ENCODE results near the gene TMIGD1.

TMIGD1 gene

DNA sequence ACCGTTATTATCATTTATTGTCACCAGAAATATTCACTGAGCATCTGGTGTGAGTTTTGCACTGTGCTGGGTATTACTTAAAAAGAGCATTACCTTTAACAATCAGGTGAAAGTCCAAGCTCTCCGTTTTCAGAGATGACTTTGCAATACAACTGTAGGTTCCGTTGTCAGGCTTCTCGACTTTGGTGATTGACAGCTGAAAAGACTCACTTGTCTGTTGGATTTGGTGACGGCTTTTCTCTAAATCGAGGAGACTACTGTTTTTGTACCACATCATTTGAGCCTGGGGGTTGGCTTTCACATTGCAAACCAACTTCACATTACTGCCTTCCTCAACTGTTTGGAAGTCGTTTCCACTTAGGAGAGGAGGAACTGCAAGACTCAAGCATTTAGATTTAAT lies 9.1 kb downstream of the TMIGD1 start:
- no peak for DNase-seq

DNA sequence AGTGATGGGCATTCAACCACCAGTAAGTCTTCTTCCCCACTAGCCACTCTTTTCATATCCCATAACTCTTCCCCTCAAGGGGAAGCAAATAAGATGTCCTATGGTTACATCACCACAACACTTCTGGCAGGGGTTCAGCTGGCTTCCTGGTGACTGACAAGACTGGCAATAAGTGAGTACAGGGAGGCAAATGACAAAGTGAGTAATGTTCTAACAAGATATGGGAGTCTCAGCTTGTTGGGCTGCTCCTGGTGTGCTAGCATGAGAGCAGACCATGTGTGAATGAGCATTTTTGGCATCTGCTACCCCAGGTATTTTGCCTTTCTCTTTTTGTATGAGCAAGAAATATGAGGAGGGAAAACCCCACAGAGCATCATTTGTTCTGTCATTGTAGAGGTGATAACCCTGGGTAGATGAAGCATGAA lies 9.9 kb downstream of the TMIGD1 start:
- DNase-seq, result peak; percentile 39

DNA sequence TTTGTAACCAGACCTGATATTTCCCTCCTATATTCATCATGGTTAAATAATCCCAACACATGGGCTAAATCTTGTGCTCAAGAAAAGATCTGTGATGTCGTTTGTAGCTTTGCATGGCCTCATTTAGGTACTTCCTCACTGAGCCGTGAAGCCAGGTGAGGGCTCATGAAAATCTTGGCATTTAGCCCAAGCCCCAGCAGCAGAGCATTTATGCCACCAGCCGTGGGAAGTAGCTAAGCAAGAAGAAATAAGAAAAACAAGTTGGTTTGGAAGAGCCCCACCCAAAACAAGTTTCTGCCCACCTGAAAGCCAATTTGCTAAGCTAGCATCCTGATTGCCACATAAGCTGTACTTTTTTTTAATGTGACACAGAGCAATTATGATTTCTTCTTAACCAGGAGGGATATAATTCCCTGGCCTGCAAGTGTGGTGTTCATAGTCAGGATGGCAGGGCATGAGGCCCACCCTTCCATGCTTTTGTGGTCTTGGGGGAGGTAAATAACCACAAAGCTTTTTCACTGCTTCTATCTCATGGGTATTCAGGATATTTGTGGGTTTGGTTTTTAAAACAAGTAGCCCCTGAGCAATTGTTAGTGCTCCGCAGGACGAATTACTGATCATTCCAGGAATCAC lies 10.5 kb downstream of the TMIGD1 start:
- peak; percentile 73 for DNase-seq

DNA sequence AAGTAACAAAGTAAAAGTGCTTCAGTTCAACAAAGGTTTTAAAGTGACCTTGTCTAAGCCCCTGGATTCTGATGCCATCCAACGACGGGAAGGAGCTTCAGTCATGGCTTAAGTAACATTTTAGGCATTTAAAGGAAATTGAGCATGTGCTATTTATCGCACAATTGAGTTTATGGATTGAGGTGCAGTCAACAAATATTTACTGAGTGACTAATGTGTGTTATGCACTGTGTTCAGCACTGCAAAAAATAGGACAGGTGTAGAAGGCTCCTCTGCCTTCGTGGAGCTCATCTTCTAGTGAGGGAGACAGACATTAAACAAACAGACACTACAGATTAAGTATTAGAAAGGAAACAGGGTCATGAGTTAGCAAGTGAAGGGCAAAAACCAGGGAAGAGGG lies 12.5 kb downstream of the TMIGD1 start:
- DNase-seq, result no peak

DNA sequence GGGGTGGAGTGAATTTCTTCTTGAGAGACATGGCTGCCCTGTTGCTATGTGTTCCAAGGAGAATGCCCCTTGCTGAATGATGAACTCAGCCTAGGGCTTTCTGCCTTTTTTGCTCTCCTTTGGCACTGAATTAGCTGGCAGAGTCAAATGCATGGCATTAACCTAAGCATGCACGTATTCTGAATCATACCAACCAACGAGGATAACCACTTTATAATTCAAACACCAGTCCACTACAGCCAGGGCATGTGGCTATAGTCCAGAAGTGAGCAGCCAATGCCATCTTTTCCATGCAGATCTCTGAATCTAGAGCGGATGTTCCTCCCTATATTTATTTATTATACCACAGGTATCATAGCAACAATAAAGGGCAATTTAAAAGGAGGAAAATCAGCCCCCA lies 15.7 kb downstream of the TMIGD1 start:
- DNase-seq, result no peak

DNA sequence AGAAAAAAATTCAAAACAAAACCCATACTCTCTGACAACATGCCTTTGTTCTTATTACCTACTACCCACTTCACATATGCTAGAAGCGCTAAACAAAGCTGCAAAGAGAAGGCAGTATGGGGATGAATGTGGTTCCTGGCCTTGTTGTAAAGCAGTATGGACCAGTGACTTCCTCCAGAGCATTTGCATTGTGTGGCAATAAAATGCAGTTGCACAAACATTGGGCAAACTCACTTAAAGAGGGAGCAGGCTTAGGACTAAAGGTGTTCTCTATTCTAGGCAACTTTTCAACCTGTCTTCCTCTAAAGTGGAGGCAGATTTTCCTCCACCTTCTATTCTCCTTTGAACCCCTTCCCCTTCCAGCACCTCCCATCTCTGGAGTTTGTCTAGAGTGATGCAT lies 17.1 kb downstream of the TMIGD1 start:
- no peak for DNase-seq

DNA sequence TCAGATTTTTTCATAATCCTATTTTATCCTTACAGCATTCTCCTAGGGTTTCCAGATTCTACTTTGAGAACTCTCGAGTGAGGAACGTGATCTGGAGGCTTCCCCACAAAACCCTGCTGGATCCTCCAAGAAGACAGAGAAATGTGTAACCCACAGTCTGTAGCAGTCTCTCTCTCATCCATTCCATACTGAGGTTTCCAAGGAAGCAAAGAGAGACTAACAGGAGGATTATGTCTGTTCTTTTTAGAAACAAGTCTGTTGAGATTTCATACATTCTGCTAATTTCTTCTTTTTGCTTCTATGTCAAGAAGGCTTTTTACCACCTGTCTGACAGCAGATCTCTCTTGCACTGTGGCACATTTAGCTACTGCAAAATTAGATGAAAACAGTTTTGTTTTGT lies 18.8 kb downstream of the TMIGD1 start:
- DNase-seq, result no peak

DNA sequence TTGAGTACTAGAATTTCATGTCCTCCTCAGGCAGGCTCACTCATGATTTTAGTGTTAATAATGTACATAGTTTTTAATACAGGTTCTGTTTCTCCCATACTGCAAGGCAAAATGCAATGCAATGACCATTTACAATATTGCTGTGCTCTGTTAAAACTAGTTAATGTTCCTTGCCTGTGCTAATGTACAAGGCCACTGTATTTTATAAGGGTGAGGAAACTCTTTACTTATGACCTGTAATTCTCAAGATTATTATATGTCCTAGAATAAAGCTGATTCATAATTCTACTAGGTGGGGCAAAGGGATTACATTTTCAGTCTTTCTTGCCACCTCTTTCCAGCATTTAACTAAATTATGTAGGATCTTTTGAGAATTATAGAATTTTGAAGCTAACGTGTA lies 19.4 kb downstream of the TMIGD1 start:
- no peak for DNase-seq

DNA sequence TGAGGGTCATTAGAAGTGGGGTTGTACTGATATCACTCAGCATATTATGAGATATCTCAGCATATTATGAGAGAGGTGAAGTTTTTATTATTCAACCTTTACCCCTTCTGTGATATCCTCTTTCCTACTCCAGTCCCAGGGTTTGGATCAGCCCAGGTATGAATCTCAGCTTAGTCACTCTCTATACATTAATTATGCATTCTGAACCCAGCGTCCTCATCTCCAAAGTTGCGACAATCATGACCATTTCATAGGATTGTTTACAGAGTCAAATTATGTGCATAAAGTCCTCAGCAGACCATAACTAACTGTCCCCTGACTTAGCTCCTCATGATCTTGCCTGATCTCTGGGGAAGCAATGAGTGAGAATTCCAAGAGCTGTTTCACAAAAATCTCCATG lies 21.6 kb downstream of the TMIGD1 start:
- DNase-seq, result no peak

DNA sequence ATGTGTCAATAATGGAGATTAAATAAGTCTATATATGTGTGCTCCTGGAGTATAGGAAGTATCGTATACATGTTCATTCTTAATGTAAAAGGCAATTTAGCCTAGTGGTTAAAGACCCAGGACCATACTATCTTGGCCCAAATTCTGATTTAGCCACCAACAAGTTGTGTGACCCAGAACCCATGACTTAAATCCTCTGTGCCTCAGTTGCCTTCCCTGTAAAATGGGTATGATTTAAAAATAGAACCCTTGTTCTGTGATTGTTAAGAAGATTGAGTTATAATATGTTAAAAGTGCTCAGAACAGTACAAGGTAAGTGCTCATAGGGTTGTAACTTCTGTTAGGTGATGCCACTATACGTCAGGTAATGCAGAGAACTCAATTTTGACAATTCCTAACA lies 23.3 kb downstream of the TMIGD1 start:
- no peak for DNase-seq

DNA sequence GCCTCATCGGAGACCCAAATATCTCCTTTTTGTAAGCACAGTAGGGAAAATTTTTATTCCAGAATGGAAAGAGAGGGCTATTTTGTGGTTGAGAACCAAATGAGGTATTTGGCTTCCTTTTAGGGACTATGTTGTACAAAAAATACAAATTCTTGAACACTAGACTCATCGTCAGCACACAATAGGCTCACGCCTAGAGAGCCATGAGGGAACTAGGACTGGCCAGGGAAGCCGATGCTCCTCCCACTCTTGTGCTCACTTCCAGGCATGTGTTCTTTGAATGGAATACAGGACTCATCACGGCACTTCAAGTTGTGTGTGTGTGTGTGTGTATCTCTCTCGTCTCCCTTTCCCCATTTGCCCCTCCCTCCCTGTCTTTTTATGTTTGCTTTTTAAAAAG lies 24.3 kb downstream of the TMIGD1 start:
- no peak for DNase-seq

DNA sequence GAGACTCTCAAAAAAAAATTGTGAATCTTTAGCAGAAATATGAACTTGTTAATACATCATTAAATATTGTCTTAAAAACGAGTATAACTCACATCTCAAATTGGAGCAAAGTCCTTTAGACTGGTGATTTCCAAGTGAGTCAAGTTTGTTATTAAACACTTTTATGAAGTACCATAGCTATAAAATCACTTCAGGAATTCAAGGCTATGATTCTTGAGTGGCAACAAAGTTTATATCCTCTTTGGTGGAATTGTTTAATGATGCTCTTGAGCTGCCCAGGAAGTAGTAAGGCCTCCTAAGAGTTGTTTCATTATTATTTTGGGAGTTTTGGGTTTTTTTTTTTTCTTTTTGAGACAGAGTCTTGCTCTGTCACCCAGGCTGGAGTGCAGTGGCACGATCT lies 25.5 kb downstream of the TMIGD1 start:
- DNase-seq, result no peak

DNA sequence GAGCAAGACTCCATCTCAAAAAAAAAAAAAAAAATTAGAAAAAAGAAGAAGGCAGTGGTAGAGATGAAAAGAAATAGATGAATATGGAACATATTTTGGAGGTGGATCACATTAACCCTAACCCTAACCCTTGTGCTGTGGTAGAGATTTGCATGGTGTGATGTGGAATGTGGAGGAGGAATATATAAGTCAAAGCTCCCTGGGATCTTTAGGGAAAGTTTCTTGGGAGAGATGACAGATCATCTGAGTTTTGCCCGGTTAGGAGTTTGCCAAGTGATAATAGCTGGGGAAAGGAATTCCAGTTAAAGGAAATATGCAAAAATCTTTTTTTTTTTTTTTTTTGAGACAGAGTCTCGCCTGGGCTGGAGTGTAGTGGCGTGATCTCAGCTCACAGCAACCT lies 29.1 kb downstream of the TMIGD1 start:
- DNase-seq, result no peak

DNA sequence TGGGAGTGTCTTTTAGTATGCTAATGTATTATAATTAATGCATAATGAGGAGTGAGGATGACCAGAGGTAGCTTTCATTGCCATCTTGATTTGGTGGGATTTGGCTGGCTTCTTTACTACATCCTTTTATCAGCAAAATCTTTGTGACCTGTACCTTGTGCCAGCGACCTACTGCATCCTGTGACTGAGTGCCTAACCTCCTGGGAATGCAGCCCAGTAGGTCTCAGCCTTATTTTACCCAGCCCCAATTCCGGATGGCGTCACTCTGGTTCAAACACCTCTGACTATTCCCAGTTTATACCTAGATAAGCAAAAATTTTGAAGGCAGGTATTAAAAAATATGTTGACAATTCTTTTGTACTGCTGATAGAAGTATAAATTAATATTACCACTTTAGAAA lies 31.6 kb downstream of the TMIGD1 start:
- no peak for DNase-seq

DNA sequence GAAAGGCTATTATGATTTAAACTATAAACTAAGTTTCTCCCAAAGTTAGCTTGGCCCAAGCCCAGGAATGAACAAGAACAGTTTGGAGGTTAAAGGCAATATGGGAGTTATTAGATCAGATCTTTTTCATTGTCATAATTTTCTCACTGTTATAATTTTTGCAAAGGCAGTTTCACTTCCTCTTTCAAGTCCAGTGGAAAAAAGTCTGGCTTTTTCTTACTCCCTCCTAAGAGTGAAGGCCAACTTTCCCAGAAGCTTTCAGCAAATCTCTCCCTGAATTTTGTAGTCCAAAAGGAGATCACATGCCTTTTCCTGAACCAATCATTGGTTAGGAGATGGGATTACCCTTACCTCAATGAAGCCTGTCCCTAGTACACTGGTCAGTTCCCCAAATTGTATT lies 33.0 kb downstream of the TMIGD1 start:
- DNase-seq, result no peak

DNA sequence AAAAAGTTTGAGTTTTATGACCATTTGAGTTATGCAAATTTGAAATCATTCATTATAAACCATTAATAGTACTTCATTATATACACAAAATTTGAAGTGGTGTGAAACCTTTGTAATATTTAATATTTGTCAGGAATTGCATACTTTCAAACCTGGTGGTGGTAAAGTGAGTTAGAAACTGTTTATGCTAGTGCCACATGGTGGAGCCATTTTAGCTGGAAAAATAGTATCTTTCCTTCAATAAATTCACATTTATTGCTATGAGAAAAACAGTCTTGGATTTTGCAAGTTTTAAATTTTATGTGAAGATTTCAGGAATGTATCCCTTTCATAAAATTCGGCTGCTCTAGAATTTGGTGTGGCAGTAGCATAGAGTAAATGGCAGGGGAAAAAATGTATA lies 34.9 kb downstream of the TMIGD1 start:
- no peak for DNase-seq

DNA sequence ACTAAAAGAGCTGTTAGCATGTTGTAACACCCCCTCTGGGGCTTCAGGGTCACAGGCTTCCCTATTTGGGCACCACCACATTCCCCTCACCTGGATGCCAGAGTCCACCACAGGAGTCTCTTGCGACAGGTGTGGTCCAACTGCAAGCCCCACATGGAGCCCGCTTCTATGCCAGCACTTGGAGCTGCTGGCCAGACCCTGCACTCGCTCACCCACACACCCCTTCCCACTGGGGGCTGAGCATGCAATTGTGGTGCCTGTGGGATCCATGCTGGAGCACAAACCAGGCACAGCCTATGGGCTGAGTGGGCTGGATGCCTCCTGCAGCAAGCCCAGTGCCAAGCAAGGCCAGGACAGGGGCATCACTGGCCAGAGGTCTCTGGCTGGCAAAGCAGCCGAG lies 36.1 kb downstream of the TMIGD1 start:
- DNase-seq, result no peak

DNA sequence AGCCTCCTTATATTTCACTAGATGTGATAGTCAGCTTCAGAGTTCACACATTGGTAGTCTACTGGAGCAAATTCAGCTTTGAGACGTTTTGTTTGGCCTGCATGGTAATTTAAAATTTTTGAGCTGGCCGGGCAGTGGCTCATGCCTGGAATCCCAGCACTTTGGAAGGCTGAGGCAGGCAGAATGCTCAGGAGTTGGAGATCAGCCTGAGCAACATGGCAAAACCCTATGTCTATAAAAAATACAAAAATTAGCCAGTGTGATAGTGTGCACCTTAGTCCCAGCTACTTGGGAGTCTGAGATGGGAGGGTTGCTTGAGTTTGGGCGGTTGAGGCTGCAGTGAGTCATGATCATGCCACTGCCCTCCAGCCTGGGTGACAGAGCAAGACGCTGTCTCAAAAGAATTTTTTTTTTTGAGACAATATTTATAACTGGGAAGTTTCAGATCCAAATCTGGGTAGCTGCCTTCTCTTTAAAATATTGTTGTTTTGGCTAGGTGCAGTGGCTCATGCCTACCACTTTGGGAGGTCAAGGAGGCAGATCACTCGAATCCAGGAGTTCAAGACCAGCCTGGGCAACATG lies 37.3 kb downstream of the TMIGD1 start:
- DNase-seq, result no peak

DNA sequence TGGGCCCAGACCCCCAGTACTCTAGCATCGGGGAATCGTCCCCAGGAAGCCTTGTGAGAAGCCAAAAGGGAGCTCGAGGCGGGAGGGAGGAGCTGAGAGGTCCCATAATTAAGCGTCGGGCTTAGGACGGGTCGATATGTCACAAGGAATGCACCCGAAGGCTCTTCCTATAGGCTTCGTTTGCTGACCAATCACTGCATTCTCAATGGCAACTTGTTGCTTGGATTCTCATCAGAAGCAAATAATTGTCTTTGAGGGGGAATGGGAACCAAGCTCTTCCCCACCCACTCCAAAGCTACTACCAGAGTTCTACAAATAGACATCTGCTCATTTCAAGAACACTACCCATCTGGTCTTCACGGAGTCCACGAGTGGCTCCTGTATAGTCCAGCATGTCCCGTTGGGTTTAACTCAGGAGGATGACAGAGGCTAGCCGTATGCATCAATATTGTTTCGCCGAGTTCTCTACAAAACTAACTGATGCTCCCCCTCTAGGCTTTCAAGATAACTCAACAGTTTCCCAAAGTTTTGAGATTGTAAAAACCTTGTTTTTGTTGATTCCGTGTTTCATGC lies 41.5 kb downstream of the TMIGD1 start:
- DNase-seq, result no peak

DNA sequence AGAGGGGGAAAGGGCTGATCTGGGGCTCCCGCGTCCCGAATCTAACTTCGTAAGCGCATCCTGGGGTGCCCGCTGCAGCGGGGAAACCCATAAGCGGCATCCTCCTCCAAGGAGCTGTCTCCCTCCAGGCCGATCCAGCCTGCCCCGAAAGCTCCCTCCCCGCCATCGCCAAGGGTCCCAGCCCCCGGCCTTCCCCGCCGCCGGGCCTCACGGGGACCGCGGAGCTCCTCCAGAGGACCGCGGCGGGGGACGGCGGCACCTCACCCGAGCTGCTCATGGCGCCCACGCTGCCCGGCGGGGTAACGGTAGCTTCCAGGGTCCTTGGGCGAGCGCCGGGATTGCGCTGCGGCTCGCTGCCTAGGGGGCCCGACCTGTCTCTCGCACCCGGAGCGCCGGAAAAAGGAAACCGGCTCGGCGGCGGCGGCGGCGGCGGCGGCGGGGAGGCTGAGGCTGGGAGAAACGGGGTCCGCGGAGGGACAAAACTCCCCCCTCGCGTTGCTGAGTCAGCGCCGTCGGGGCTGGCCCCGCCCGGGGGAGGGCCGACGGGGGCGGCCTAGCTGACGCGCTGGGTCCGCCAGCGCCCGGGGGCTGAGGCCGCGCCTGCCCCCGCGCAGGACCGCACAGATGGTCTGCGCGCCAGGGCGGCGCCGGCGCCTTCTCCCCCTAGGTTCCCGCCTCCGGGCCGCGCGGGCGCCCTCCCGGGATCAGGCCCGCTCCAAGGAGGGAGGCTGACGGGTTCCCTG lies 42.1 kb downstream of the TMIGD1 start, which contains the start of gene BLMH:
Gene BLMH, minus strand, starts transcription at position 402 of the 743 bp plus-strand sequence. Its CDS starts 125 bp downstream, at position 277.
- peak; percentile 85 for DNase-seq

DNA sequence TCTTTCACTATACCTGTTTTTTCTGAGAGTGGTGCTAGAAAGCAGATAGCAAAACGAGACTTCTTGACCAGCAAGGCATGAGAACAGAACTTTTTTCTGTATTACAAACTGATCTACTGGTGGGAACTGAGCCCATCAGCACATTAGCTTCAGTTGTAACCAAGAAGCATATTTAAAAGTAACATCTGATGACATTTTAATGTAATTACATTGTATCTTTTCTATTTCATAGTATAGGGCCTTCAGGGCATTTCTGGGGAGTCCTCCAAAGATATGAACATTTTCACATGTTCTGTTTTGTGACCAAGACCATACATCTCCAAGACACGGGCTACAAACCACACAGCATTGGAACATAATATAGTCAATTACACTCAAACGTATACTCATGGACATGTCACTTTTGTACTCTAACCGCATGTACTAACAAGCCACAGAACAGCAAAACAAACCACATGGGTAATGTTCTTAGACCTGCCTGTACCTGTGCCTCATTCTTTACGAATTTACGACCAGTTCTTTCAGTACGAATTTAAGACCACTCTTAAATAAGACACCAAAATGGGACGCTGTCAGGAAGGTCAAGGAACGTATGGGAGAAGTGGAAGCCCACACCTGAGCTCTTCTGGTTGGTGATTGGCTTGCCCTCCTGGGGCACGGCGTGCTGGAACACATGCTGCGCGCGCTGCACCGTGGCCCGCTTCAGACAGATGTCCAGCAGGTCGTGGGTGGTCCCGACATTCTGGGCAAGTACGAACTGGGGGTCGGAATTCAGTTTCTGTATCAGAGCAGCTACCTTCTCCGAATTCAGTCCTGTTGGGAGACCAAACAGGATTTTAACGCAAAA lies 42.9 kb downstream of the TMIGD1 start:
- peak; percentile 29 for DNase-seq

DNA sequence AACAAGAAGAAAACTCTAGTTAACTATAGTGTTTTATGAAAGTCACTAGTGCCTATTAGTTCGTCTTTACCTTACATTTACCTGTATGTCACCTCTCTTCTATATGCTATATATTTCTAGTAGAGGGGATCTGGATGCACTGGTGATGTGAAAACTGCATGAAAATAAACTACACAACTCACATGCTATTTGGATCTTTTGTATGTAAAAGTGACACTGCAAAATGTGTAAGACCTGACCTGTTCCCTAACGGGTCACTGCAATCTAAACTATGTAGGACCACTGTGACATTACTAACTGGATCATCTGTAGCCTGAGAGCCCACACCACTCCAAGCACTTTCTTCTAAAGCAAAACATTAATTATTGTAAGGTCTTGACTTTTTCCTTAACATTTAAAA lies 43.8 kb downstream of the TMIGD1 start:
- no peak for DNase-seq

DNA sequence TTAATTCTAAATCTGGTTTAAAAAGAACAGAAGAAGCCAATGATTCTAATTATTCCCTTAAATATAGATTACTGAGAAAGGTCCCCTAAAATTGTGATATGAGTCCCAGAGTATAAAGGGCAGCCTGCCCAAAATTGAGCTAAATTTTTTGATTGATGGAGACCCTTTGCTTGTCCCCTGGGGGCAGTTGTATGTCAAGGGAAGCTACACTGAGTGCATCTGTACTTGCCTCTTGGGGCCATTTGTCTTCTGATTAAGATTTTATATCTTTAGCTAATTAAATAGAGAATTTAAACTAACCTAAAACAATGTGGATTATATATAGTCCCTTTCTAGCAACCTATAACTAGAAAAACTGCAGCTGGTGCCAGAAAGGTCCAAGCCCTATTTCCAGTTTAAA lies 54.7 kb downstream of the TMIGD1 start:
- DNase-seq, result no peak
